NCI-H2107 (cell line): ENCODE results near the gene PRIM2.
"Not testable (repeated sequence)": the region's sequence is repeated elsewhere in the genome, so short reads cannot be mapped to it uniquely, and the experiment has no call there.

Experiments used
- DNase-seq: peaks from one replicate; lab custom pipeline; 2025; lab: John Stamatoyannopoulos, UW

Gene PRIM2, protein sequence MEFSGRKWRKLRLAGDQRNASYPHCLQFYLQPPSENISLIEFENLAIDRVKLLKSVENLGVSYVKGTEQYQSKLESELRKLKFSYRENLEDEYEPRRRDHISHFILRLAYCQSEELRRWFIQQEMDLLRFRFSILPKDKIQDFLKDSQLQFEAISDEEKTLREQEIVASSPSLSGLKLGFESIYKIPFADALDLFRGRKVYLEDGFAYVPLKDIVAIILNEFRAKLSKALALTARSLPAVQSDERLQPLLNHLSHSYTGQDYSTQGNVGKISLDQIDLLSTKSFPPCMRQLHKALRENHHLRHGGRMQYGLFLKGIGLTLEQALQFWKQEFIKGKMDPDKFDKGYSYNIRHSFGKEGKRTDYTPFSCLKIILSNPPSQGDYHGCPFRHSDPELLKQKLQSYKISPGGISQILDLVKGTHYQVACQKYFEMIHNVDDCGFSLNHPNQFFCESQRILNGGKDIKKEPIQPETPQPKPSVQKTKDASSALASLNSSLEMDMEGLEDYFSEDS

DNA sequence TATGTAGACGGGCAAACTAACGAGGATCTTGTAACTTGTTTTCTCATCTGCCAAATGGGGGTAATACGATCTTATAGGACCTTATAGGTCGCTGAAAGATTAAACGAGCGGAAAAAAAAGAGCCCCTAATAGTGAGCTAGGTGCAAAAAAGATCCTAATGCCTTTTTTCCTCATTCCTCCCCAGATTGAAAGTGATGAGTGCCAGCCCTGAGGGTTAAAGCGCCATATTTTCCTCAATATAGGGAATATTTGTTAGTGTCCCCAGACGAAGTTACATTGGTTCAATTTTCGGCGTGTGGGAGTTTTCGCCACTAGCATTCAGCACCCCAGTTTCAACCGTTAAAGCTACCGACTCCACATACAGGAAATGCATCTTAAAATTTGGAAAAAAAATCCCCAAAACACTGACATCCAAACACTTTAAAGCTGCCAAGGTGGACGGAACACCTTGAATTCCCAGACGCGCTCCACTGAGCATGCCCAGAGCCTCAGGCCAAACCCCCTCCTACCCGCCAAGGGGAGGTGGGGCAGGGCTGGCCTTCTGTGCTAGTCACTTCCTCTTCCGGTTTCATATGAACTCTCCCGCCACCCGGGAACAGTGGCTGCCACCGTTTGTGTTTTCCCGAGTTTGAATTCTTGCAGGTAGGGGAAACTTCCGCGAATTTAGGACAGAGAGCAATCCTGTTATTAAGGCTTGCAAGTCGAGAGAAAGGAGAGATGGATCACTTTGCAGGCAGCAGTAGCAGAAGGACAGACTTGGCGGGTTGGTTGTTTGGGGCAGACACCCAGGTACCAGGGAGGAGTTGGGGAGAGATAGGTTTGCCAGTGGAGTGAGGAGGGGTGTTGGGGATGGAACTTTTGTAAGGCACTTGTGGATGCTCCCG is at the start of gene PRIM2:
Gene PRIM2 (plus strand): TSS at position 571 of the 884 bp plus-strand sequence. CDS start 816 bp downstream, outside the sequence.
- DNase-seq = peak; percentile 16

DNA sequence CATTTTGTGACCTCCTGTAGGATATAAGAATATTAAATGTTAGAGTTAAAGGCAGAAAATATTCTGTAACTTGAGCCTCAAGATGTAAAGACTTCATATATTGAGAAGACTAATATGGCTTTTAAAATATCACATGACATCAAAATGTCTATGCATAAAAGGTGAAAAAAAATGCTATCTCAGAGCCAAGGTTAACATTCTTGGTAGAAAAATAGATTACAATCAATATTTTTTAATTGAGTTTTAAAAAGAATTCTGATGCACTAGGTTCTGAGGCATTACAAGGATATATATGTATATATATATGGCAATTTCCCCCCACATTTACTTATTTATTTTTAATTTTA is 49.2 kb upstream of the PRIM2 start:
- no peak for DNase-seq

GRCh38 chr6:57274113-57274824 is 43.2 kb upstream of the PRIM2 start:
- not testable (repeated sequence) for DNase-seq

GRCh38 chr6:57275384-57275783 is 42.0 kb upstream of the PRIM2 start:
- DNase-seq = no peak

GRCh38 chr6:57276946-57277345 is 40.5 kb upstream of the PRIM2 start:
- no peak for DNase-seq

DNA sequence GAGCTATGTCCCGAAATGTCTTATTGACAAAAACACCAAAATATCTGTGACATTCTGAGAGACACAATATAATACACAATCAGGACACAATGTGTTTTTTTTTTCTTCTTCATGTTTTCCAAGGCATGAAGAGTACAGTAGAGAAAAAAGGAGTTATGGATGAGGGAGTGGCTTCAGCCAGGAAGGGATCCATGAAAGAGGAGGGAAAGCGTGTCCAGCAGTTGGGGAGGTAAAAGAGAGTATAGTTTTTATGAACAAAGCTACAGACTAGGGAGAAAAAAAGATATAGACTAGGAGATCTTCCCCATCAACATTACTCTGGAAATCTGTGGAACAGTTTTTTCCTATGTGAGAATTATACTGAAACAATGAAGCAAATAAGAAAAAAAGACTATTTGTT is 38.9 kb upstream of the PRIM2 start:
- DNase-seq = no peak

- DNase-seq = no peak
Observed at GRCh38 chr6:57279013-57279412, 38.4 kb upstream of the PRIM2 start.

- DNase-seq = no peak
Observed at GRCh38 chr6:57283106-57283505, 34.3 kb upstream of the PRIM2 start.

- DNase-seq = no peak
Observed at GRCh38 chr6:57283911-57284455, 33.4 kb upstream of the PRIM2 start.

DNA sequence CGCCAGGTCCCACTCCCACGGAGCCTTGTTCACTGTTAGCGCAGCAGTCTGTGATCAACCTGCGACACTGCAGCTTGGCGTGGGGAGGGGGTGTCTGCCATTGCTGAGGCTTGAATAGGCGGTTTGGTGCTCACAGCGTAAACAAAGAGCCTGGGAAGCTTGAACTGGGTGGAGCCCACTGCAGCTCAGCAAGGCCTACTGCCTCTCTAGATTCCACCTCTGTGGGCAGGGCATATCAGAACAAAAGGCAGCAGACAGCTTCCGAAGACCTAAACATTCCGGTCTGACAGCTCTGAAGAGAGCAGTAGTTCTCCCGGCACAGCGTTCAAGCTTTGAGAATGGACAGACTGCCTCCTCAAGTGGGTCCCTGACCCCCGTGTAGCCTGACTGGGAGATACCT is 29.3 kb upstream of the PRIM2 start:
- DNase-seq = not testable (repeated sequence)

- DNase-seq = not testable (repeated sequence)
Observed at GRCh38 chr6:57293472-57293871, 24.0 kb upstream of the PRIM2 start.

GRCh38 chr6:57294862-57295445 is 22.5 kb upstream of the PRIM2 start:
- DNase-seq = no peak

GRCh38 chr6:57297505-57297904 is 19.9 kb upstream of the PRIM2 start:
- DNase-seq = no peak

DNA sequence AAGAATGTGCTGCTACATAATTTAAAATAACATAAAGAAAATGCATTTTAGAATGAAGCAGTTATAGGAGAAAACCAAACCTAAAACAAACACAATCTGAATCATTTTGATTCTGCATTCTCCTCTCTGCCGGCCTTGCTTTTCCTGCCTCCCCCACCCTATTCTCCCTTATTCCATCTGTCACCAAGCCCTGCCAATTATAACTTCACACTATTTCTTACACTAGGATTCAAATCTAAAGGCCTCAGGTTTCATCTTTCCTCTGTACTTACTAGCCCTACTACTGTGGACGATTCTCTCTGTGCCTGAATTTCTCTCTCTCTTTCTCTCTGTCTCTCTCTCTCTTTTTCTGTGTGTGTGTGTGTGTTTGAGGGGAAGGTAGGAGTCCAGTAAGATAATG is 18.7 kb upstream of the PRIM2 start:
- DNase-seq = no peak

GRCh38 chr6:57301757-57302156 is 15.7 kb upstream of the PRIM2 start:
- no peak for DNase-seq

DNA sequence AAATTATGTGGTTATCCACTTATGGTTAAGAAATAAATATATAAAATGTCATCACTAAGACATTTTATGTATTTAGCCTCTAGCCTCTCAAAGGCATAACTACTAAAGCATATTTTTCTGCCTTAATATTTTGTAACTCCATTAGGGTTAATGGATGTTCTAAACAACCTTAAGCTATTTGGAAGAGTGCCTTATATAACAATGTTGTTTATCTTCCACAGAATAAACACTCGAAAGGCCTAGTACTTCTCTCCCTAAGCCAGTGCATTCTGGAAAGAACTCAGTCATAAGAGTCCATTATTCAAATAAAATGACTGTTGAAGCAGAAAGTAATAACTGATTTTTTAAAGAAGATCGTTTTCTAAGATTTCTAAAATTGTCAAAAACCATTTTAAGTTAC is 15.0 kb upstream of the PRIM2 start:
- no peak for DNase-seq

- no peak for DNase-seq
Observed at GRCh38 chr6:57303931-57304681, 13.3 kb upstream of the PRIM2 start.

DNA sequence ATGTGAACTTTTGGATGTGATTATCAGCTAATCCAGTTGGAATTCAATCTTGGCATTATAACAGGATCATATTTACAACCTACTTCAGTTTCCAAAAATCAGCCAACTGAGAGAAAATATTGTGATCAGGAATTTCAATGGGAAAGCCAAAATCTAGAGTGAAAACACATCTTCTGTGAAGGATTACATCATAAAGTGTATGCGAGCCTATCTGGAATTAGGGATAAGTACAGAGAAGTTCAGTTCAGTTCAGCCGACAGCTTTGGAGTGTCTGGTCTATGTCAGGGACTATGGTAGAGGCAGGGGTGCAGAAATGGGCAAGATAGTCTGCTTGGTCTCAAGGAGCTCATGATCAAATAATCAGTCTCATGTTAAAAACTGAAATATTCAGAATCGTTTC is 12.3 kb upstream of the PRIM2 start:
- no peak for DNase-seq

GRCh38 chr6:57305761-57306160 is 11.7 kb upstream of the PRIM2 start:
- no peak for DNase-seq

DNA sequence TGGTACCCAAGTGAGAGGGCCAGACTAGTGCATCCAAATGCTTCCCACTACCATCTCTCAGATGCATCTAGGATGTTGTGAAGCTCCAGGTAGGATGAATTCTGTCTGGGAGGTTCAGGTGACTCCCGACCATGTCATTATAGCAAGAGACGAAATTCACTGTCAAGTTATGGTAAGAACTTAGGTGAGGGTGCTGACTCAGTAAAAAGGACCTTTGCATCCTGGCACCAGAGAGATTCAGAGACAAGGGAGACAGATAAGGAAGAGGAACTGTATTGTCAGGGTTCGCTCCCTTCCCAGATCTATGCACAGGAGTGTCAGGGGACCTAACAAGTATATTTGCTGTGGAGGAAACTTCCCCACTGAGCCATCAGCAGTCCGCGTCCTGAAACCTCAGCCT is 11.2 kb upstream of the PRIM2 start:
- no peak for DNase-seq

- DNase-seq = no peak
Observed at GRCh38 chr6:57307850-57308249, 9.6 kb upstream of the PRIM2 start.
